ENCODE results near the gene TIMM8B. TPM values are rescaled to one million over a fixed set of nuclear protein-coding genes. Genes with fewer than 3 reads are reported as not detected.
"Not testable (repeated sequence)": the region's sequence is repeated elsewhere in the genome, so short reads cannot be mapped to it uniquely, and the experiment has no call there.

TIMM8B gene
- total and polyA plus RNA-seq, 5 experiments from 2014 or later: 26.2 to 75.2 (median 58.0) TPM

DNA sequence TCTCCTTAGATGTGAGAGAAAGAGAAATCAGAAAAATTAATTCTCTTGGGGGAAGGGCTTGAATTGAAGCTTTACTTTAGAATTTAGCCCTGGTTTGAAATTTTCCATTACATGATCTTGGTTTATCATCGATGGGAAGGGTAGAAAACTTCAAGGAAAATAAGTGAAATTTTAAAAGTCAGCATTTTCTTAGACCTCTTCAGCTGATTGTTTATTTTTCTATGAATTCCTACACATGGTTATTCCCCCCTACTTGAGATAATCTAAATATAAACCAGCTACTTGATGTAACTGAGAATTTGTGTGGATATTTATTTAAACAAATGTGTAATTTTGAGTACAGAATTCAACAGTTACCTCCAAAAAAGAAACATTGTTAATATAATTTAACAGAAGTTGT lies 23.6 kb downstream of the TIMM8B start:
- H3K4me1 Mint-ChIP-seq: peaks cover 0 to 2% (median 0%) of the 10 kb centered on the region in 4 donors
- H3K27me3 Mint-ChIP-seq: no peaks in the 10 kb centered on the region
- POLR2A ChIA-PET: no interaction called here
- ATAC-seq: no peak
- no peak overlapping the region for H3K4me3 Mint-ChIP-seq
- no peak for DNase-seq
- peaks cover 0 to 55% (median 10%) of the 10 kb centered on the region in 3 donors for H3K36me3 Mint-ChIP-seq
- no peaks in the 10 kb centered on the region for H3K9me3 Mint-ChIP-seq
- no peak overlapping the region for H3K27ac Mint-ChIP-seq

GRCh38 chr11:112058103-112058502 lies 28.5 kb downstream of the TIMM8B start:
- H3K9me3 Mint-ChIP-seq: no peaks in the 10 kb centered on the region
- no peak for ATAC-seq
- H3K36me3 Mint-ChIP-seq: peaks cover 0 to 79% (median 22%) of the 10 kb centered on the region in 3 donors

DNA sequence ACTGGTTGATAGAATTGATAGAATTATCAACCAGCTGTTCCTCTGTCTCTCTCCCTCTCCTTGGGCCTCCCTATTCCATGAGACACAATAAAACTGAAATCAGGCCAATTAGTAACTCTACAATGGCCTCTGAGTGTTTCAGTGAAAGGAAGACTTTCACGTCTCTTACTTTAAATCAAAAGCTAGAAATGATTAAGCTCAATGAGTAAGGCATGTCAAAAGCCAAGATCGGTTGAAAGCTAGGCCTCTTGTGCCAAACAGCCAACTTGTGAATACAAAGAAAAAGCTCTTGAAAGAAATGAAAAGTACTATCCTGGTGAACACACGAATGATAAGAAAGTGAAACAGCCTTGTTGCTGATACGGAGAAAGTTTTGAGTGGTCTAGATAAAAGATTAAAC lies 29.4 kb downstream of the TIMM8B start:
- POLR2A ChIA-PET: no interaction called here

More at GRCh38 chr11:112058103-112058502, 28.5 kb downstream of the TIMM8B start:
- DNase-seq: no peak
- H3K27me3 Mint-ChIP-seq: no peaks in the 10 kb centered on the region
- POLR2A ChIA-PET: no interaction called here
- H3K4me3 Mint-ChIP-seq: no peak overlapping the region
- H3K4me1 Mint-ChIP-seq: no peaks in the 10 kb centered on the region
- H3K27ac Mint-ChIP-seq: no peak overlapping the region

DNA sequence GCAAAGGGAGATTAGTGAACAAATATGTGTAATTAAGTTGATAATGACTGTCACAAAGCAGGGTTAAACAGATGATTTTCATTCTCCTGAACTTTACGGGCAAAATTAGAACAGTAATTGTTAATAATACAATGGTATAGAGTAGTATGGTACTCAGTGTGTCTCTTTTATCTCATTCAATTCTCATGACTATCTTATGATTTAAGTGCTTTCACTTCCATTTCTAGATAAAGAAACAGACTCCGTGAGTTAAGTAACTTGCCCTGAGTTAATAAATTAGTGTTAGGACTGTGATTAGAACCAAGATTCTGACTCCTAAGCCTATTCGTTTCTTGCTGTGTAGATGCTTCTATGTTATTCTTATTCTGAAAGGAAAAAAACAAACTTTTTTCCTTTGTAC lies 34.8 kb downstream of the TIMM8B start:
- Mint-ChIP-seq H3K27me3 (no peaks in the 10 kb centered on the region), H3K9me3 (no peaks in the 10 kb centered on the region), H3K36me3 (peaks cover 4 to 88% (median 41%) of the 10 kb centered on the region in 3 donors), H3K4me1 (peaks cover 4 to 38% (median 12%) of the 10 kb centered on the region in 4 donors), H3K27ac (peak overlapping the region in 1 of 10 donors; percentile 41), H3K4me3 (no peak overlapping the region)
- DNase-seq (no peak), ATAC-seq (no peak)
- POLR2A ChIA-PET: no interaction called here

More for the DNA sequence above, 29.4 kb downstream of the TIMM8B start:
- no peak for ATAC-seq
- Mint-ChIP-seq H3K9me3 (no peaks in the 10 kb centered on the region), H3K36me3 (peaks cover 0 to 79% (median 24%) of the 10 kb centered on the region in 3 donors), H3K27me3 (no peaks in the 10 kb centered on the region), H3K4me3 (no peak overlapping the region), H3K27ac (peak overlapping the region in 2 of 10 donors; percentile 24 to 25), H3K4me1 (peaks cover 0 to 1% (median 0%) of the 10 kb centered on the region in 4 donors)
- no peak for DNase-seq

DNA sequence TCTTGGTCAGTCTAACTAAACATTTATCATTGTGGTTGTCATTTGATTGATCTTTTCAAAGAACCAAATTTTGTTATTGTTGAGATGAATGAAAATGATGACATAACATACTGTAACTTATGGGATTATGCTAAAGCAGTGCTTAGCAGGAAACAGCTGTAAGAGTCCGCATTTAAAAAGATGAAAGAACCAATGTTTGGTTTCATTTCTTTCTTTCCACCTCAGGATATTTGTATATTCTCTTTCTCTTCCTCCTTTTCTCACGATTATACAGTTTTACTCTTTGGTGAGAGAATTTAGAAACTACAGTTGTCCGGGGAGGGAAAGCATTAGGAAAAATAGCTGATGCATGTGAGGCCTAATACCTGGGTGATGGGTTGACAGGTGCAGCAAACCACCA lies 35.8 kb downstream of the TIMM8B start:
- DNase-seq (no peak), ATAC-seq (no peak)
- peaks cover 4 to 38% (median 12%) of the 10 kb centered on the region in 4 donors for H3K4me1 Mint-ChIP-seq
- H3K9me3 Mint-ChIP-seq: no peaks in the 10 kb centered on the region
- H3K4me3 Mint-ChIP-seq: no peak overlapping the region
- POLR2A ChIA-PET: no interaction called here
- H3K36me3 Mint-ChIP-seq: peaks cover 4 to 92% (median 47%) of the 10 kb centered on the region in 3 donors
- no peaks in the 10 kb centered on the region for H3K27me3 Mint-ChIP-seq
- peak overlapping the region in 3 of 10 donors; percentile 43 to 71 (median 55) for H3K27ac Mint-ChIP-seq

DNA sequence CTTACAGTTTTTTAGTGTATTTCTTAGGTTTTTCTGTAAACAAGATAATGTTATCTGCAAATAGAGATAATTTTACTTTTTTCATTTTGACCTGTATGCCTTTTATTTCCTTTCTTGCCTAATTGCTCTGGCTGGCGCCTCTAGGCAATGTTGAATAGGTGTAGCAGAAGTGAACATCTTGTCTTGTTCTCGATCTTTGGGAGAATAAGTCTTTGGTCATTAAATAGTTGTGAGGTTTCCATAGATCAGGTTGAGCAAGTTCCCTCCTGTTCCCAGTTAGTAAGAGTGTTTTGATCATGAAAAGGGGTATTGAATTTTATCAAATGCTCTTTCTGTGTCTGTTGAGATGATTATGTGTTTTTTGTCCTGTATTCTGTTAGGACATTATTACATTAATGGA lies 36.8 kb downstream of the TIMM8B start:
- DNase-seq (no peak), ATAC-seq (no peak)
- Mint-ChIP-seq H3K36me3 (peaks cover 4 to 95% (median 53%) of the 10 kb centered on the region in 3 donors), H3K27me3 (no peaks in the 10 kb centered on the region), H3K4me1 (peaks cover 4 to 38% (median 12%) of the 10 kb centered on the region in 4 donors), H3K27ac (no peak overlapping the region), H3K9me3 (no peaks in the 10 kb centered on the region), H3K4me3 (no peak overlapping the region)
- POLR2A ChIA-PET: no interaction called here

GRCh38 chr11:112048256-112048655 lies 38.3 kb downstream of the TIMM8B start:
- Mint-ChIP-seq H3K36me3 (peaks cover 4 to 95% (median 53%) of the 10 kb centered on the region in 3 donors), H3K4me1 (peaks cover 4 to 38% (median 12%) of the 10 kb centered on the region in 4 donors), H3K27ac (peak overlapping the region in 3 of 10 donors; percentile 1 to 33 (median 20))
- H3K9me3 Mint-ChIP-seq, ATAC-seq, H3K4me3 Mint-ChIP-seq, DNase-seq, H3K27me3 Mint-ChIP-seq: not testable (repeated sequence)
- POLR2A ChIA-PET: interaction anchor here (0.6 kb wide), 1 partner anchor 177 kb away, joined by 3 read pairs; no protein-coding TSS in a partner anchor

DNA sequence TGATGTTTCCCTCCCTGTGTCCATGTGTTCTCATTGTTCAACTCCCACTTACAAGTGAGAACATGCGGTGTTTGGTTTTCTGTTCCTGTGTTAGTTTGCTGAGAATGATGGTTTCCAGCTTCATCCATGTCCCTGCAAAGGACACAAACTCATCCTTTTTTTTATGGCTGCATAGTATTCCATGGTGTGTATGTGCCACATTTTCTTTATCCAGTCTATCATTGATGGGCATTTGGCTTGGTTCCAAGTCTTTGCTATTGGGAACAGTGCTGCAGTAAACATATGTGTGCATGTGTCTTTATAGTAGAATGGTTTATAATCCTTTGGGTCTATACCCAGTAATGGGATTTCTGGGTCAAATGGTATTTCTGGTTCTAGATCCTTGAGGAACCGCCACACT lies 39.9 kb downstream of the TIMM8B start:
- H3K27me3 Mint-ChIP-seq, H3K27ac Mint-ChIP-seq, POLR2A ChIA-PET, DNase-seq, ATAC-seq, H3K4me3 Mint-ChIP-seq, H3K9me3 Mint-ChIP-seq: not testable (repeated sequence)
- Mint-ChIP-seq H3K36me3 (peaks cover 4 to 94% (median 43%) of the 10 kb centered on the region in 3 donors), H3K4me1 (peaks cover 4 to 33% (median 13%) of the 10 kb centered on the region in 4 donors)

DNA sequence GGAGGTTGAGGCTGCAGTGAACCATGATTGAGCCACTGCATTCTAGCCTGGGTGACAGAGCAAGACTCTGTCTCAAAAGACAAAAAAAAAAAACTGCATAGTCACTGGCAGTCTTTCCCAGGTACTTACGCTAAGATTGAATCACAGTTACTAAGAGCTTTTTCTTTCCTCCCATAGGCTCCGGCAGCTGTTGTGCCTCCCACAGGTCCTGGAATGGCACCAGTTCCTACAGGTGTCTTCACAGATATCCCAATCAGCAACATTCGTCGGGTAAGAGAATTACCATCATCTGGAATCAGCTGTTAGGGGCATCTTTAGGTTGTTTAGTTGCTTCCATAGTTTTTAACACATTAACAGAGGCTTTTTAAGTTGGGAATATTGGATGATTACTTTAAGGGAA lies 41.6 kb downstream of the TIMM8B start:
- ATAC-seq (no peak), DNase-seq (no peak)
- Mint-ChIP-seq H3K9me3 (no peaks in the 10 kb centered on the region), H3K27ac (no peak overlapping the region), H3K4me3 (no peak overlapping the region), H3K4me1 (peaks cover 6 to 22% (median 15%) of the 10 kb centered on the region in 4 donors), H3K27me3 (no peaks in the 10 kb centered on the region), H3K36me3 (peaks cover 4 to 93% (median 43%) of the 10 kb centered on the region in 3 donors)
- POLR2A ChIA-PET: no interaction called here

GRCh38 chr11:112042961-112043304 lies 43.6 kb downstream of the TIMM8B start:
- H3K9me3 Mint-ChIP-seq: no peaks in the 10 kb centered on the region
- H3K4me3 Mint-ChIP-seq: no peak overlapping the region
- DNase-seq (no peak), ATAC-seq (no peak)
- peaks cover 2 to 6% (median 5%) of the 10 kb centered on the region in 4 donors for H3K4me1 Mint-ChIP-seq
- H3K36me3 Mint-ChIP-seq: peaks cover 4 to 91% (median 37%) of the 10 kb centered on the region in 3 donors
- peak overlapping the region in 2 of 10 donors; percentile 6 to 25 for H3K27ac Mint-ChIP-seq
- POLR2A ChIA-PET: no interaction called here
- H3K27me3 Mint-ChIP-seq: no peaks in the 10 kb centered on the region

- DNase-seq (no peak), ATAC-seq (no peak)
- Mint-ChIP-seq H3K4me1 (peaks cover 0 to 6% (median 4%) of the 10 kb centered on the region in 4 donors), H3K4me3 (no peak overlapping the region), H3K27ac (peak overlapping the region in 2 of 10 donors; percentile 11 to 25), H3K36me3 (peaks cover 2 to 91% (median 34%) of the 10 kb centered on the region in 3 donors), H3K9me3 (no peaks in the 10 kb centered on the region), H3K27me3 (no peaks in the 10 kb centered on the region)
- POLR2A ChIA-PET: no interaction called here
Observed at GRCh38 chr11:112042161-112042960, 44.2 kb downstream of the TIMM8B start.

DNA sequence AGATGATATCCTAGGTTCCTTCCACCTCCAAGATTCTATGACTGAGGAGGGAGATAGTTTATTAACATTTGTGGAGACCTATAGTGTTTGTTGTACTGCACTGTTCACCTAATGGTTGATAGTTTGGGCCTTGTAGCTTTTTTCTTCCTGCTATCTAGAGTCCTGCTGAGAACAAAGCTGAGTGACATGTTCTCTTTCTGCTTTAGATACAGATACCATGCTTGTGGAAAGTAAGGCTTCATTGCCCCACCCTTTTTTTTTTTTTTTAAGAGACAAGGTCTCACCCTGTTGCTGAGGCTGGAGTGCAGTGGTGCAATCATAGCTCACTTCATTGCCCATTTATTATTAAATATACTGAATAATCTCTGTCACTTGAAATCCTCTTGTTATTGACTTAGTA lies 49.0 kb downstream of the TIMM8B start:
- no peak for ATAC-seq
- H3K36me3 Mint-ChIP-seq: peaks cover 0 to 87% (median 9%) of the 10 kb centered on the region in 3 donors
- H3K27me3 Mint-ChIP-seq: no peaks in the 10 kb centered on the region
- POLR2A ChIA-PET: no interaction called here
- H3K4me3 Mint-ChIP-seq: no peak overlapping the region
- no peak for DNase-seq
- no peaks in the 10 kb centered on the region for H3K9me3 Mint-ChIP-seq
- H3K4me1 Mint-ChIP-seq: peaks cover 0 to 6% (median 4%) of the 10 kb centered on the region in 4 donors
- no peak overlapping the region for H3K27ac Mint-ChIP-seq

Measured in naive thymus-derived CD8-positive, alpha-beta T cell (primary cell).